Effector memory CD8-positive, alpha-beta T cell (primary cell): ENCODE data around the gene TMEM212.

Experiments used
- ATAC-seq: fragments of 150-1000 bp; cut with Tn5 transposase; replicated peaks from 2 replicates; pipeline ENCODE4 v1.10.0; 2021; ENCODE audit warnings: mild to moderate bottlenecking, moderate library complexity
- DNase-seq, 3 experiments: peaks; one replicate each; pipeline ENCODE4 v3.0.0; 2021
- H3K27ac Mint-ChIP-seq, 2 donors: one replicate each; pipeline ENCODE4 v1.8.0; 2022; ENCODE audit warnings: mild to moderate bottlenecking in 2 of 2, mixed read lengths in 2 of 2, moderate library complexity in 2 of 2
- H3K27me3 Mint-ChIP-seq, 2 donors: one replicate each; pipeline ENCODE4 v1.8.0; 2022; ENCODE audit warnings: mixed read lengths in 2 of 2
- H3K36me3 Mint-ChIP-seq: one replicate; pipeline ENCODE4 v1.8.0; 2022; ENCODE audit warnings: mild to moderate bottlenecking, moderate library complexity, mixed read lengths; ENCODE audit not compliant: insufficient read depth
- H3K4me1 Mint-ChIP-seq, 2 donors: one replicate each; pipeline ENCODE4 v1.8.0; 2022; ENCODE audit warnings: low read depth in 2 of 2, mixed read lengths in 2 of 2
- H3K4me3 Mint-ChIP-seq, 2 donors: one replicate each; pipeline ENCODE4 v1.8.0; 2022; ENCODE audit warnings: mild to moderate bottlenecking in 2 of 2, mixed read lengths in 2 of 2, moderate library complexity in 2 of 2
- H3K9me3 Mint-ChIP-seq, 2 donors: one replicate each; pipeline ENCODE4 v1.8.0; 2022; ENCODE audit warnings: mixed read lengths in 2 of 2

Gene TMEM212

DNA sequence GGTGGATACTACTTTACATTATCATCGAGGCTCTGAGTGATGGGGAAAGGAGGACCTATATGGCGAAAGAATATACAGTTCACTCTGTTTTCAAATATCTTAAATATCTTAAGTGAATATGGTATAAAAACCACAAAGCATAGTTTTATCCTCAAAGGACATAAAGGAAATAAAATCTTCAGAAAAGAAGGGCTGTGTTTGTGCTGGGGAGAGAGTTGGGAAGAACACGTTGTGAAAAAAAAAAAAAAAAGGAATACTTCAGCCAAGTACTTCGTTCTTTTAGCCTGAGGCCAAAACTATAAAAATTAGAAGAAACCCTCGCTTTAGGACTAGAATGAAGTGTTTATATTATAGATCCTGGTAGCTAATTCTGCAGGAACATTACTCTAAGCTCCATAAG lies 10.2 kb upstream of the TMEM212 start:
- DNase-seq (no peak), ATAC-seq (no peak)
- H3K27ac Mint-ChIP-seq: no peak overlapping the region
- no peaks in the 10 kb centered on the region for H3K9me3 Mint-ChIP-seq
- no peaks in the 10 kb centered on the region for H3K36me3 Mint-ChIP-seq
- peaks cover 0 to 17% of the 10 kb centered on the region in 2 donors for H3K27me3 Mint-ChIP-seq
- H3K4me3 Mint-ChIP-seq: no peak overlapping the region
- H3K4me1 Mint-ChIP-seq: peaks cover 0 to 11% of the 10 kb centered on the region in 2 donors

- Mint-ChIP-seq H3K27ac (no peak overlapping the region), H3K4me1 (peaks cover 0 to 8% of the 10 kb centered on the region in 2 donors), H3K4me3 (no peak overlapping the region), H3K27me3 (peaks cover 0 to 23% of the 10 kb centered on the region in 2 donors), H3K9me3 (no peaks in the 10 kb centered on the region), H3K36me3 (no peaks in the 10 kb centered on the region)
- ATAC-seq (peak; percentile 65), DNase-seq (no peak)
Observed at GRCh38 chr3:171833789-171834460, 9.2 kb upstream of the TMEM212 start.

GRCh38 chr3:171834461-171834801 lies 8.7 kb upstream of the TMEM212 start:
- Mint-ChIP-seq H3K36me3 (no peaks in the 10 kb centered on the region), H3K27ac (no peak overlapping the region)
- no peak for DNase-seq

DNA sequence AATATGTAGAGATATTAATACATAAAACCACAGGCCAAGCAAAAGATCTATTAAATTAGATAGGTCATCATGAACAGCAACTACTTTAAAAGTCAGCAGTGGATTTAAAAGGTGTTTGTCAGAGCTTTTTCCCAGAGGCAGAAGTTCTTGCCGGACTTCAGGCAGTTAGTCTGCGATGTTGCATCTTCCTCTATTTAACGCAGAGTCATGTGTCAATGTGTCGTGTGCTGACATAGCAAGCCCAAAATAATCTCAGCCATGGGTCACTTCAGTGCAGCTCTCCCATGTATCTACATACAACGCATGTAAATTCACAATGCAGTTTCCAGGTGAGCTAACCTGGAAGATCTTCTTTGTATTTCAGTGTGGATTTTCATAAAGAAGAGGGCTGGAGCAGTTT lies 8.0 kb upstream of the TMEM212 start:
- DNase-seq (no peak), ATAC-seq (no peak)
- no peaks in the 10 kb centered on the region for H3K9me3 Mint-ChIP-seq
- H3K27me3 Mint-ChIP-seq: peaks cover 0 to 23% of the 10 kb centered on the region in 2 donors
- H3K4me3 Mint-ChIP-seq: no peak overlapping the region
- H3K36me3 Mint-ChIP-seq: no peaks in the 10 kb centered on the region
- no peaks in the 10 kb centered on the region for H3K4me1 Mint-ChIP-seq
- H3K27ac Mint-ChIP-seq: no peak overlapping the region

More at GRCh38 chr3:171834461-171834801, 8.7 kb upstream of the TMEM212 start:
- Mint-ChIP-seq H3K9me3 (no peaks in the 10 kb centered on the region), H3K27me3 (peaks cover 0 to 23% of the 10 kb centered on the region in 2 donors), H3K4me3 (no peak overlapping the region), H3K4me1 (peaks cover 0 to 5% of the 10 kb centered on the region in 2 donors)
- no peak for ATAC-seq

DNA sequence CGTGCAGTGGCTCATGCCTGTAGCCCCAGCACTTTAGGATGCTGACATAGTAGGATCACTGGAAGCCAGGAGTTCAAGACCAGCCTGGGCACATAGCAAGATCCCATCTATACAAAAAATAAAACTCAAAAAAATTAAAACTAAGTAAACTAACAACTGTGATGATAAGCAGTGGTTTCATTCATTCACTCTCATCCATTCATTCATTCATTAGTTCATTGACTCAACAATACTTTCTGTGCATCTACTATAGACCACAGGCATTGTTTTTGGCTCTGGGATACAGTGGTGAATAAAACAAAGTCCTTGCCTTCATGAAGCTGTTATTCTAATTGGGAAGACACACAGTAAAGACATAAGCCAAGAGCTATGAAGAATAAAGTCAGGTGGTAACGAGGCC lies 7.5 kb upstream of the TMEM212 start:
- Mint-ChIP-seq H3K4me1 (no peaks in the 10 kb centered on the region), H3K4me3 (no peak overlapping the region), H3K27me3 (peaks cover 4 to 23% of the 10 kb centered on the region in 2 donors), H3K27ac (no peak overlapping the region), H3K9me3 (no peaks in the 10 kb centered on the region), H3K36me3 (no peaks in the 10 kb centered on the region)
- ATAC-seq (no peak), DNase-seq (no peak)

GRCh38 chr3:171836855-171837254 lies 6.3 kb upstream of the TMEM212 start:
- Mint-ChIP-seq H3K36me3 (no peaks in the 10 kb centered on the region), H3K27ac (no peak overlapping the region), H3K4me3 (no peak overlapping the region), H3K9me3 (no peaks in the 10 kb centered on the region), H3K27me3 (peaks cover 9 to 19% of the 10 kb centered on the region in 2 donors), H3K4me1 (no peaks in the 10 kb centered on the region)
- ATAC-seq (no peak), DNase-seq (no peak)

- H3K27me3 Mint-ChIP-seq: peaks cover 9 to 10% of the 10 kb centered on the region in 2 donors
- ATAC-seq (no peak), DNase-seq (no peak)
- no peak overlapping the region for H3K27ac Mint-ChIP-seq
- H3K4me3 Mint-ChIP-seq: no peak overlapping the region
- H3K9me3 Mint-ChIP-seq: no peaks in the 10 kb centered on the region
- no peaks in the 10 kb centered on the region for H3K4me1 Mint-ChIP-seq
- no peaks in the 10 kb centered on the region for H3K36me3 Mint-ChIP-seq
Observed at GRCh38 chr3:171837698-171838097, 5.5 kb upstream of the TMEM212 start.

DNA sequence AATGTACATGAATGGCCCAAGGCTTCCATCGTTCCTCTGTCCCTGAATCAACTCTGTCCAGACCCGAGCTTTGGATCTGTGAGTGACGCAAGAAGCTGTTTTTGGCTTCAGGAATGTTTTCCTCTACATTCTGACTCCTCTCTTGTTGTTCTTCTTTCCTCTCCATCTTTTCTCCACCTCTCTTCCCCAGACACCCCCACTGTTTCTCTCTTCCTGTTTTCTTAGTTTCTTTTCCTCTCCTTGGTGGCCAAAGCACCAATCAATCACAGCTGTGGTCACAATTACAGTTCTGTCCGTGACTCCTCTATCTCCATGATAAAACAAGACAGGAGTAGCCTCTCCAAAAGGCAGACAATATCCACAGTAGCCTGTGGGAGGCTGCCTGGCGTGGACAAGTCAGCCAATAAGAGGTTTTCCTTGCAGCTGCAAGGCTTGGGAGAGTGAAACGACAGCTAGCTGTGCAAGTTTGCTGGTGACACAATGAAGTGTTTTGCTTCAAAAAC lies 4.9 kb upstream of the TMEM212 start:
- H3K9me3 Mint-ChIP-seq: no peaks in the 10 kb centered on the region
- no peak overlapping the region for H3K27ac Mint-ChIP-seq
- peaks cover 7 to 9% of the 10 kb centered on the region in 2 donors for H3K27me3 Mint-ChIP-seq
- H3K4me1 Mint-ChIP-seq: no peaks in the 10 kb centered on the region
- no peak overlapping the region for H3K4me3 Mint-ChIP-seq
- ATAC-seq (no peak), DNase-seq (no peak)
- H3K36me3 Mint-ChIP-seq: no peaks in the 10 kb centered on the region

DNA sequence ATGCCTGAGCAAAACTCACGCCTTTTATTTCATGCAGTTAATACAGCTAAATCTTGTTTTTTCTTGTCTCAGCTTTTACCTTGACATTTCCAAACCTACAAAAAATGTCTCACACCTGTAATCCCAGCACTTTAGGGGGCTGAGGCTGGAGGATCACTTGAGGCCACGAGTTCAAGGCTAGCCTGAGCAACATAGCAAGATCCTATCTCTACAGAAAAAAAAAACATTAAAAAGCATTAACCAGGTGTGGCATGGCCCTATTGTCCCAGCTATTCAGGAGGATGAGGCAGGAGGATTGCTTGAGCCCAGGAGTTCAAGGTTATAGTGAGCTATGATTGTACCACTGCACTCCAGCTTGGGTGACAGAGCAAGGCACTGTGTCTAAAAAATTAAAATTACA lies 3.9 kb upstream of the TMEM212 start:
- H3K27me3 Mint-ChIP-seq: peaks cover 7 to 9% of the 10 kb centered on the region in 2 donors
- H3K36me3 Mint-ChIP-seq: no peaks in the 10 kb centered on the region
- ATAC-seq (no peak), DNase-seq (no peak)
- H3K4me1 Mint-ChIP-seq: no peaks in the 10 kb centered on the region
- H3K9me3 Mint-ChIP-seq: no peaks in the 10 kb centered on the region
- no peak overlapping the region for H3K4me3 Mint-ChIP-seq
- no peak overlapping the region for H3K27ac Mint-ChIP-seq

GRCh38 chr3:171840445-171840810 lies 2.7 kb upstream of the TMEM212 start:
- ATAC-seq (no peak), DNase-seq (no peak)
- no peak overlapping the region for H3K27ac Mint-ChIP-seq
- no peaks in the 10 kb centered on the region for H3K36me3 Mint-ChIP-seq
- H3K4me3 Mint-ChIP-seq: no peak overlapping the region
- no peaks in the 10 kb centered on the region for H3K4me1 Mint-ChIP-seq
- H3K9me3 Mint-ChIP-seq: no peaks in the 10 kb centered on the region
- H3K27me3 Mint-ChIP-seq: peaks cover 7 to 9% of the 10 kb centered on the region in 2 donors

GRCh38 chr3:171840811-171841619 lies 2.1 kb upstream of the TMEM212 start:
- no peak overlapping the region for H3K4me3 Mint-ChIP-seq
- H3K36me3 Mint-ChIP-seq: no peaks in the 10 kb centered on the region
- H3K9me3 Mint-ChIP-seq: no peaks in the 10 kb centered on the region
- ATAC-seq: no peak
- peaks cover 7 to 9% of the 10 kb centered on the region in 2 donors for H3K27me3 Mint-ChIP-seq
- no peaks in the 10 kb centered on the region for H3K4me1 Mint-ChIP-seq
- no peak overlapping the region for H3K27ac Mint-ChIP-seq
- DNase-seq: no peak

DNA sequence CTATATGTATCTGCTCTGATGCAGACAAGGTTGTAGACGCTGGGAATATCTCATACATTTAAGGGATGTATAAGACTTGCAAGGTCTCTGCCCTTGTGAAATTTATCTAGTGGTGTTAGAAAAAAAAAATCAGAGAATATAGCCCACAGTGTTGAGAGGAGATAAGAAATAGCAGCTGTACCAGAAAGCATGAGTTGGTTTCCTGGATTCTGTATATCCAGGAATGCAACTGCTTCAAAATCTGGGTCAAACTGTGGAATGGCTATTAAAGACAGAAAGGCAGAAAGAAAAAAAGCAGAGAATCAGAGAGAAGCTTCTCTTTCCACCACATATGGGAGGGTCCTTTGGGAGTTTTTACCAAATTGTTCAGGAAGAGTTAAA lies 1.5 kb upstream of the TMEM212 start:
- peaks cover 7 to 9% of the 10 kb centered on the region in 2 donors for H3K27me3 Mint-ChIP-seq
- DNase-seq (no peak), ATAC-seq (no peak)
- no peak overlapping the region for H3K27ac Mint-ChIP-seq
- no peaks in the 10 kb centered on the region for H3K9me3 Mint-ChIP-seq
- no peaks in the 10 kb centered on the region for H3K4me1 Mint-ChIP-seq
- no peak overlapping the region for H3K4me3 Mint-ChIP-seq
- H3K36me3 Mint-ChIP-seq: no peaks in the 10 kb centered on the region

DNA sequence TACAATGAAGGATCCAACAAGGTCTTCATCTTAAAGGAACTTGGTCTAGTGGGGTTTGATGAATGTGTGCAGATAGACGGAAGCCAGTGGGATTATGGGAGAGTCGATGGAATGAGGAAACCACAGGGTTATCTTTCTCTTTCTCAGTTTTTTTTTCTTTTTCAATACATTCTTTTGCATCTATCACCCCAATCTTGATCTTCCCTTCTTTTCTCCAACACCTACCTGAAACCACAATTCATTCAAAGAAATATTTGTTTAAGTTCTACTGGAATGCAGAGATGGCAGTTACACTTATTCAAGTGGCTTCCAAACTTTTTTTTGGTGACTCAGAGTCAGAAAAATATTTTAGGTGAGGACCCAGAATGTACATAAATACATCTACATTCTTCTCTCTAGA lies 1.7 kb downstream of the TMEM212 start:
- H3K27ac Mint-ChIP-seq: no peak overlapping the region
- no peaks in the 10 kb centered on the region for H3K4me1 Mint-ChIP-seq
- peaks cover 0 to 20% of the 10 kb centered on the region in 2 donors for H3K27me3 Mint-ChIP-seq
- ATAC-seq (no peak), DNase-seq (no peak)
- H3K9me3 Mint-ChIP-seq: no peaks in the 10 kb centered on the region
- H3K36me3 Mint-ChIP-seq: no peaks in the 10 kb centered on the region
- no peak overlapping the region for H3K4me3 Mint-ChIP-seq
